ENCODE measurements around the gene GJB5.

The GJB5 gene

DNA sequence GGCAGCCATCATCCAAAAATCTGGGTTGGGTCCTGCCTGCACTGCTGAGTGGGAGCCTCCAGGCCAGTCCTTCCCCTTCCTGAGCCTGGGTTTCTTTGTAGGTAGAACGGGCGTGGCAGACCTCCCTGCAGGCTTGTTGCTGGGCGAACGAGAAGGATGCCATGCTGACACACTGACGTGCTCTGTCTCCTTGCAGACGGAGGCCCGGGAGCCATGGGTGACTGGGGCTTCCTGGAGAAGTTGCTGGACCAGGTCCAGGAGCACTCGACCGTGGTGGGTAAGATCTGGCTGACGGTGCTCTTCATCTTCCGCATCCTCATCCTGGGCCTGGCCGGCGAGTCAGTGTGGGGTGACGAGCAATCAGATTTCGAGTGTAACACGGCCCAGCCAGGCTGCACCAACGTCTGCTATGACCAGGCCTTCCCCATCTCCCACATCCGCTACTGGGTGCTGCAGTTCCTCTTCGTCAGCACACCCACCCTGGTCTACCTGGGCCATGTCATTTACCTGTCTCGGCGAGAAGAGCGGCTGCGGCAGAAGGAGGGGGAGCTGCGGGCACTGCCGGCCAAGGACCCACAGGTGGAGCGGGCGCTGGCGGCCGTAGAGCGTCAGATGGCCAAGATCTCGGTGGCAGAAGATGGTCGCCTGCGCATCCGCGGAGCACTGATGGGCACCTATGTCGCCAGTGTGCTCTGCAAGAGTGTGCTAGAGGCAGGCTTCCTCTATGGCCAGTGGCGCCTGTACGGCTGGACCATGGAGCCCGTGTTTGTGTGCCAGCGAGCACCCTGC, 39.3 kb downstream of the GJB5 start:
- DNase-seq (ENCODE audit: low spot score), result no peak

DNA sequence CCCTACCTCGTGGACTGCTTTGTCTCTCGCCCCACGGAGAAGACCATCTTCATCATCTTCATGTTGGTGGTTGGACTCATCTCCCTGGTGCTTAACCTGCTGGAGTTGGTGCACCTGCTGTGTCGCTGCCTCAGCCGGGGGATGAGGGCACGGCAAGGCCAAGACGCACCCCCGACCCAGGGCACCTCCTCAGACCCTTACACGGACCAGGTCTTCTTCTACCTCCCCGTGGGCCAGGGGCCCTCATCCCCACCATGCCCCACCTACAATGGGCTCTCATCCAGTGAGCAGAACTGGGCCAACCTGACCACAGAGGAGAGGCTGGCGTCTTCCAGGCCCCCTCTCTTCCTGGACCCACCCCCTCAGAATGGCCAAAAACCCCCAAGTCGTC, 39.9 kb downstream of the GJB5 start:
- DNase-seq (ENCODE audit: low spot score), result no peak

DNA sequence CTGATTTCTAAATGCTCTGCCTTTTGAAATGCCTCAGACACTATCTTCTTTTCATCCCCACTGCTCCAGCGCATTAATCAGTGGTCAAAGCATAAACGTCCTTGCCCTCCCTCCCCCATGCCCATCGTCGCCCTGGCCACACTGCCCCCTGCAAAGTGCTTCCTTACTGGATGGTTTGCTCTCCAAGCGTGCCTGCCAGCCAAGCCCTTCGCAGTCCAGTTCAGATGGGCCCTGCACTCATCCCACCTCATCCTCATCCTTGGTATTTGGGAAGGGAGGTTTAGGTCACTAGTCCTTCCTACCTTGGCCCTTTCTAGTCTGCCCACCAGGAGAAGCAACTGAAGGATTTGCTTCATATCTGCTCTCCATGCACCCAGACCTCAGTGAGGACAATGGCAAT, 41.1 kb downstream of the GJB5 start:
- DNase-seq (ENCODE audit: low spot score), result no peak

DNA sequence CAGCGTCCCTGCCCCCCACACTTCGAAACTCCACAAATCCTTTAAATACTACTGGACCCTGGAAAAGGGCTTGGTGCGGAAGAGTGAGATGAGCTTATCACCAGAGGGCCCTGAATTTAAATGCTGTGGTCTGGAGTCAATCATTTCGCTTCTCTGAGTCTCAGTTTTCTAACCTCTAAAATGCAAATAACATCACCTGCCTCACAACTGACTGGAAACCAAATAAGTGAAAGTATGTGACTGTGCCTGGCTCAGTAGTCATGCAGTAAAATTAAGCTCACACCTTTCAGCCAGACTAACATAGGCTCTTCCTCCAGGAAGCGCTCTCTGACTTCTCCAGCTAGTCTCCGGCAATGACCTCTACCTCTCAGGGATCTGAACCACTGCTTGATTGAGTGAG, 42.1 kb downstream of the GJB5 start:
- DNase-seq (ENCODE audit: low spot score), result no peak

DNA sequence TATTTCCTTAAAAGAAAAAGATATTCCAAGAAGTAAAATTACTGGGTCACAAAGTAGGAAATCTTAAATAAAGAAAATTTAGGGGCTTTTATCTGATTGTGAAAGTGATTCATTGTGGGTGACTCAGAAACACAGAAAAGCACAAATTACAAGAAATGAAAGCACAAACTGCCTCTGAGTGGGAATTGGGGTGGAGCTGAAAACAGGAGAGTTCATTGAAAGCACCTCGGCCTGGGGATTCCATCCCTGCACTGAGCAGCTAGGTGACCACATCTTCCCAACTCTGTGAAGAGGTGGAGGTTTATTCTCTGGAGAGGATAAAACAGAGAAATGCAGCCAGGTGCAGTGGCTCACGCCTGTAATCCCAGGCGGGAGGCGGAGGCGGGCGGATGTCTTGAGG, 45.4 kb downstream of the GJB5 start:
- DNase-seq (ENCODE audit: low spot score), result no peak

DNA sequence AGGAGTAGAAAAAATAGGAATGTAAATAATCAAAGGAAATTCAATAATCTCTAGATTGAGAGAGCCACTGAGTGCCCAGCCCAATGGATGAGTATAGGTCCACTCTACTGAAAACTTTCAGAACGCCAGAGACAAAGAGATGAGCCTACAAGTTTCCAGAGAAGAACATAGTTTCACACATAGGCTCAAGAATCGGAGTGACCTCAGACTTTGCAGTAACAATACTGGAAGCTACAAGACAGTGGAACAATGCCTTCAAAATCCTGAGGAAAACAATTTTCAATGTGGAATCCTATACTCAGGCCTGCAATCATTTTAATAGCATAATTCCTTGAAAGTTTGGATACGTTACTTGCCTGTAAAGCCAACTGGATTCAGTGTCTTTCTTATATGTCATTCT, 48.9 kb downstream of the GJB5 start:
- no peak for DNase-seq (ENCODE audit: low spot score)

DNA sequence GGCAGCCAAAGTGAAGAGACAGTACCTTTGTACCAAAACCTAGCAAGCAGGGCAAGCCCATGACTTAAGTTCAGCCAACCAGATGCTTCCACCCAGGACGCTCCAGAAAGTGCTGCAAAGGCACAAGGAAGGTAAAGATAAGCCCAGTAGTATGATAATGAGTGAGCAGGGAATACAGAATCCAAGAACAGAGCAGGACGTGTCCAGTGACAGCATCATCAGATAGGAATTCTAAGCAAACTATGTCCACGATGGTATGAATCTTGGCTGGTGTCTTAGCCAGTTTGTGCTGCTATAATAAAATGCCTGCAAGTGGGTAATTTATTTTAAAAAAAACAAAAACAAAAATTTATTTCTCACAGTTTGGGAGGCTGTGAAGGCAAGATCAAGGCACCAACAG, 51.5 kb downstream of the GJB5 start:
- DNase-seq (ENCODE audit: low spot score), result no peak

Data from SK-N-DZ (cell line).